Hindlimb muscle (tissue), 1 donor: Measurements from ENCODE around the gene NCOA1. TPM values are rescaled to one million over a fixed set of nuclear protein-coding genes. Genes with fewer than 3 reads are reported as not detected.
A peak's percentile ranks its signal among the peaks of the same experiment; 100 is the strongest.
"Not testable (repeated sequence)": the region's sequence is repeated elsewhere in the genome, so short reads cannot be mapped to it uniquely, and the experiment has no call there.

ENCODE experiments used
- DNase-seq: peaks from one replicate; pipeline ENCODE4 v3.0.0-alpha.2; 2013
- polyA plus RNA-seq: library from polyadenylated mRNA; unstranded; fragments of 120-200 nt; gene quantifications from one replicate; pipeline ENCODE4 v1.2.1, GENCODE V29; 2013; ENCODE audit not compliant: insufficient read length

The NCOA1 gene
- polyA plus RNA-seq = 132 TPM

GRCh38 chr2:24490690-24491541 lies at the start of gene NCOA1:
Gene NCOA1, plus strand, starts transcription at chr2:24491254. Its CDS starts 167,424 bp downstream, at chr2:24658678.
- peak; percentile 88 for DNase-seq

GRCh38 chr2:24448797-24449196 lies 42.3 kb upstream of the NCOA1 start:
- DNase-seq = no peak

GRCh38 chr2:24449344-24449743 lies 41.7 kb upstream of the NCOA1 start:
- DNase-seq = no peak

- no peak for DNase-seq
Measured at GRCh38 chr2:24451805-24452501, 39.1 kb upstream of the NCOA1 start.

GRCh38 chr2:24452502-24452885 lies 38.6 kb upstream of the NCOA1 start:
- DNase-seq = no peak

- DNase-seq = no peak
Measured at GRCh38 chr2:24453379-24454073, 37.5 kb upstream of the NCOA1 start.

- peak; percentile 55 for DNase-seq
Measured at GRCh38 chr2:24454294-24454693, 36.8 kb upstream of the NCOA1 start.

- peak; percentile 69 for DNase-seq
Measured at GRCh38 chr2:24456599-24457556, 34.2 kb upstream of the NCOA1 start.

- DNase-seq = no peak
Measured at GRCh38 chr2:24457696-24458386, 33.2 kb upstream of the NCOA1 start.

- no peak for DNase-seq
Measured at GRCh38 chr2:24459224-24460161, 31.6 kb upstream of the NCOA1 start.

- DNase-seq = no peak
Measured at GRCh38 chr2:24461685-24462084, 29.4 kb upstream of the NCOA1 start.

GRCh38 chr2:24463271-24463670 lies 27.8 kb upstream of the NCOA1 start:
- DNase-seq = no peak

- no peak for DNase-seq
Measured at GRCh38 chr2:24466871-24467870, 23.9 kb upstream of the NCOA1 start.

- not testable (repeated sequence) for DNase-seq
Measured at GRCh38 chr2:24468453-24468852, 22.6 kb upstream of the NCOA1 start.

- DNase-seq = no peak
Measured at GRCh38 chr2:24469148-24469650, 21.9 kb upstream of the NCOA1 start.

- DNase-seq = no peak
Measured at GRCh38 chr2:24471662-24472061, 19.4 kb upstream of the NCOA1 start.

GRCh38 chr2:24472416-24472815 lies 18.6 kb upstream of the NCOA1 start:
- DNase-seq = no peak

- DNase-seq = no peak
Measured at GRCh38 chr2:24473626-24474025, 17.4 kb upstream of the NCOA1 start.

- no peak for DNase-seq
Measured at GRCh38 chr2:24474053-24474452, 17.0 kb upstream of the NCOA1 start.
